OCI-M2 (cell line): ENCODE measurements around the gene CST7.
"Not testable (repeated sequence)": the region's sequence is repeated elsewhere in the genome, so short reads cannot be mapped to it uniquely, and the experiment has no call there.

Experiments used
- DNase-seq: peaks from one replicate; lab custom pipeline; 2025; ENCODE audit not compliant: unreplicated experiment; lab: John Stamatoyannopoulos, UW

The CST7 gene, protein sequence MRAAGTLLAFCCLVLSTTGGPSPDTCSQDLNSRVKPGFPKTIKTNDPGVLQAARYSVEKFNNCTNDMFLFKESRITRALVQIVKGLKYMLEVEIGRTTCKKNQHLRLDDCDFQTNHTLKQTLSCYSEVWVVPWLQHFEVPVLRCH

GRCh38 chr20:24948939-24949679 is at the start of gene CST7:
CST7 (plus strand) TSS chr20:24949269; CDS start chr20:24949506, 237 bp downstream.
- DNase-seq: no peak

DNA sequence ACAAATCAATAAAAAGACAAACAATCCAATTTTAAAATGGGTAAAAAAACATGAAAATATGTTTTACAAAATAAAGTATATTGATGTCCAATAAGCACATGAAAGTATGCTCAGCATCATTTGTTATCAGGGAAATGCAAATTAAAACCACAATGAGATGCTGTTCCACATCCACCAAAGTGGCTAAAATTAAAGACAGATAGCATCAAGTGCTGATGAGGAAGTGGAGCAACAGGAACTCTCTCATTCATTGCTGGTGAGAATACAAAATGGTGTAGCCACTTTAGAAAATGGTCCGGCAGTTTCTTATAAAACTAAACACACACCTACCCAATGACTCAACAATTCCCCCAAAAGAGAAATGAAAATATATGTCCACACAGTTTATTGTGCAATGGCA is 42.3 kb upstream of the CST7 start:
- DNase-seq: no peak

DNA sequence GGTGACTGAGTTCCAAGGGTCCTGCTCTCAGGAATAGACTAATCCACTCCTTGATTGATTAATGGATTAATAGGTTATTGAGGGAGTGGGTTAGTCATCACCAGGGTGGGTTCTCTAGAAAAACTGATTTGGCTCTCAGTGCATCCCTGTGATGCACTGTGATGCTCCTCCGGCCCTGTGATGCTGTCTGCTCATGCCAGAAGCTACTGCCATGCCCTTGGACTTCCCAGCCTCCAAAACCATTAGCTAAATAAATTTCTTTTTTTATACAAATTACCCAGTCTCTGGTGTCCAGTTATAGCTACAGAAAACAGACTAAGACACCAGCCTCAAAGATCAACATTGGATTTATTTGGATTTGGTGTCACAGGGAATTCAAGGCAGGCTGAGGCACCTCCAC is 40.4 kb upstream of the CST7 start:
- no peak for DNase-seq

DNA sequence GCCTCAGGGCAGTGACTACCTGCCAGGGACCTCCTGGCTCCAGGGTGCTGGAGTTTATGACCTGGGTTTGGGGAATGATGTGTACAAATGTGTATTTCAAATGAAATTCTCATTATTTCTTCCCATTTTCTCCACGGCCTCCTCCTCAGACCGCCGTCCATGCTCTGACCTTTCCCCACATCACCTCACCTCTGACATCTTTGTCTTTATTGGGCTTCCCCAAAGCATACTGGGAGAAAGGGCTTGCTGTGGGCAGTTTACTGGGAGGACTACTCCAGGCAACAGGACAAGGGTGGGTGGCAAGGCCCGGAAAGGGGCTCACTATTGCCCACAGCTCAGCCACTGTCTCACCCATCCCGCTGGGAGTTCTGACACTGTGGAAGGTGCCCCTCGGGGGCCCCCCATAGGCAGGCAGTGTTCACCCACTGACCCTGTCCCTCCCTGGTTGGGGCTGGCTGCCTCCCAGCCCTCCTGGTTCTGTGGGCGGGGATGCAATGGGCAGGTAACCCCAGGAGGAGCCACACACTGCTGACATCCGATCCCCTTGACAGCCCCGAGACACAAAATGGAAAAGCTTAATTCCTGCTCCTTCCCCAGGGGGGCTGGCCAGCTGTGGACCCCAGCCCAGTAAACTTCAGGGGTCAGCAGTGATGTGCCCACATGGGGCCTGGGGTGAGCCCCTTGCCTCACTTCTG is 39.8 kb upstream of the CST7 start:
- DNase-seq: no peak

- no peak for DNase-seq
Observed at GRCh38 chr20:24909861-24910260, 39.2 kb upstream of the CST7 start.

GRCh38 chr20:24910461-24910860 is 38.6 kb upstream of the CST7 start:
- no peak for DNase-seq

- no peak for DNase-seq
Observed at GRCh38 chr20:24911461-24911860, 37.6 kb upstream of the CST7 start.

- no peak for DNase-seq
Observed at GRCh38 chr20:24912397-24913075, 36.5 kb upstream of the CST7 start.

DNA sequence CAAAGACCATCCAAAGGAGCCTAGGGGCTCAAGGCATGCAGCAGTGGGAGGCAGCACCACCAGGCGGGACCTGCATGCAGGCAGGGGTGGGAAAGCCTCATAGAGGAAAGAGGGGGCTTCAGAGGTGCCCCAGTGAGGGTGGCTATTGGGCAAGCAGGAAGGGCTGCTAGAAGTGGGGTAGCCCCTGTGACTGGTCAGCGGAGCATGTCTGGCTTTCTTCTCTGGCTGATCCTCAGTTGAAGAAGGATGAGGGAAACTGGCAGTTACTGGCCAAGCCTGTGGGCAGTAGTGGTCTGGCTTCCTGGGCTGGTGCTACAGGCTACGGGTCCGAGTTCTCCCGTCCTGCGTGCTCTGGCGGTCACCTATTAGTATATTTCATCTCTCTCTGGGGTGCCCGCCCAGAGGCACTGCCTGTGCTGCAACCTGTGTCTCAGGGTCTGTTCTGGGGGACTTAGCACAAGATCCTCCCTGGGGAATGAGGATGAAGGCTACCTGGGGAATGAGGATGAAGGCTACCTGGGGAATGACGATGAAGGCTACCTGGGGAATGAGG is 35.9 kb upstream of the CST7 start:
- DNase-seq: no peak

- DNase-seq: no peak
Observed at GRCh38 chr20:24914388-24915241, 34.5 kb upstream of the CST7 start.

DNA sequence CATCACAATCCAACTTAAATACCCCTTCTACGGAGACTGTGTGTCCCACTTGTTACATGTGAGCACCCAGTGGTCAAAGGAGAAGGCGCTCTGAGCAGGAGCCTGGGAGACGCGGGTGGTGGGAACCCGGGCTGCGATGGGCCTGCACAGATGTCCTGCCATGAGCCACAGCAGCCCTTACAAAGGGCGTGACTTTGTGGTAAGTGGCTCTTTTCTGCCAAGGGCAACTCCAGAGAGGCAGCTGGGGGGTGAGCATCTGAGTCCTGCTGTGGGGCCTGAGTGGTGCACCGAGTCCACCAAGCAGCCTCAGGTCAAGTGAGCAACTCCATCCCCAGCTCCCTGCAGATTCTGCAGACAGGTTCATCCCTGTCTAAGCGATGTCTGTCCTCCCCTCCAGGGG is 33.6 kb upstream of the CST7 start:
- DNase-seq: no peak

- DNase-seq: no peak
Observed at GRCh38 chr20:24915892-24916291, 33.2 kb upstream of the CST7 start.

DNA sequence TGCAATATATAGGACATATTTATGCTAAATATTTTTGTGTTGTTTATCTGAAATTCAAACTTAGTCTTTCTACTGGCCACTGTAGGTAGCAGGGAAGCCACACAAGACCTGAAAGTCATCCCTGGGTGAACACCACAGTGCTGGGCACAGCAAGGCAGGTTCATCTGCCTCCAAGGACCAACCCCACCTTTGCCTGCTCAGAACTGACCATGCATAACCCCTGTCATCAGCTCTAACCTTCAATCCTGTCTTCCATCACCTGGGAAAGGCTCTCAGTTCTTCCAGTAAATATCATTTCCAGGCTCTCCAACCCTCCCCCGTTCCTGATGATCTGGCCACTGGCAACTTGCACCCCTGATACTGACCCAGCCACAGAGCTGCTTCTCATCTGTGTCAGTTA is 32.7 kb upstream of the CST7 start:
- no peak for DNase-seq

DNA sequence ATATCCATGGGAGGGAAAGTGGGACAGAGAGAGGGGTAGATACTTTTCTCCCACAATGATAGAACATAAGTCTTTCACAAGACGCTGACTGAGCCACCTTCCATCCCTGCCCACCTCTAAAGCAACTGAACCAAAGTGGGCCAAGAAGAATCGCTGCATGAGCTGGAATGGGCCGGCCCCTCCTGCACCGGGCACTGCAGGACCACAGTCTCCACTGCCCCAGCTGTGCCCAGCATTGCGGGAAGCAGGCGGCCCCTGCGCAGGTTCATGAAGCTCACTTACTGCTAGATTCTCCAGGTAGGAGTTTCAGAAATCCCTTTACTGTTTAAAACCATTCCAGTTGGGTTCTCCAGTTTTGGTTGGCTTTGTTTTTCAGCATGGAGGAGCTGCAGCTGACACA is 32.0 kb upstream of the CST7 start:
- no peak for DNase-seq

DNA sequence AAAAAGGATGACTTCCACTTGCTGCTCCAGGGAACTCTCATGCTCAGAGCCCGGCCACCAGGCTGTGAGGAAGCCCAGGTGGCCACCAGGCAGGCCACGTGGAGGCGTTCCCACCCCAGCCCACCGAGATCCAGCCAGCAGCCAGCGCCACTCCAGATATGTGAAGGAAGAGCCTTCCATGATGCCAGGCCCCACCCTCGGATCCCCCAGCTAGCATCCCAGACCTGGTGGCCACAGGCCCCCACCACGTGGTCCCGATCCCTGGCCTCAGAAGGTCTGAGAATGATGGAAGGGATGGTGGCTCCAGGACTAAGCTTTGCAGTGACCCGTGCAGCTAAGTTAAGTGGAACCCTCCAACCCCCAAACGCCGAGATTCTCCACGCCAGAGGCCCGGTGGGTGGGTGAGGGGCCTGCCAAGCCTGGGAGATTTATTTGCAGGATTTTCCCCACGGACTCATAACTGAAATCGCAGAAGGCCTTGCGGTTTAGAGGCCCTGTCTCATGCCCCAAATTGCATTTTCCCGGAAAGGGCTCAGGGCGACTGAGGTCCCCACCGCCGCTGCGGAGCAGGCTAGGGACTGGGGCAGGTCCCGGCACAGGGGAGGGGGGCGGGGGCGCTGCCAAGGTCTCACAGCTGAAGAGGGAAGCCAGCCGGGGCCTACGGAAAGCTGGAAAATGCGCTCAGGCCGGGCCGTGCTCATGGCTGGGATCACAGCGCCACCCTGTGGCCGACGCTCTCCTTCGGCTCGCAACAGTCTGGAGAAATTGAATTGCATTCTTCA is 31.1 kb upstream of the CST7 start:
- no peak for DNase-seq

DNA sequence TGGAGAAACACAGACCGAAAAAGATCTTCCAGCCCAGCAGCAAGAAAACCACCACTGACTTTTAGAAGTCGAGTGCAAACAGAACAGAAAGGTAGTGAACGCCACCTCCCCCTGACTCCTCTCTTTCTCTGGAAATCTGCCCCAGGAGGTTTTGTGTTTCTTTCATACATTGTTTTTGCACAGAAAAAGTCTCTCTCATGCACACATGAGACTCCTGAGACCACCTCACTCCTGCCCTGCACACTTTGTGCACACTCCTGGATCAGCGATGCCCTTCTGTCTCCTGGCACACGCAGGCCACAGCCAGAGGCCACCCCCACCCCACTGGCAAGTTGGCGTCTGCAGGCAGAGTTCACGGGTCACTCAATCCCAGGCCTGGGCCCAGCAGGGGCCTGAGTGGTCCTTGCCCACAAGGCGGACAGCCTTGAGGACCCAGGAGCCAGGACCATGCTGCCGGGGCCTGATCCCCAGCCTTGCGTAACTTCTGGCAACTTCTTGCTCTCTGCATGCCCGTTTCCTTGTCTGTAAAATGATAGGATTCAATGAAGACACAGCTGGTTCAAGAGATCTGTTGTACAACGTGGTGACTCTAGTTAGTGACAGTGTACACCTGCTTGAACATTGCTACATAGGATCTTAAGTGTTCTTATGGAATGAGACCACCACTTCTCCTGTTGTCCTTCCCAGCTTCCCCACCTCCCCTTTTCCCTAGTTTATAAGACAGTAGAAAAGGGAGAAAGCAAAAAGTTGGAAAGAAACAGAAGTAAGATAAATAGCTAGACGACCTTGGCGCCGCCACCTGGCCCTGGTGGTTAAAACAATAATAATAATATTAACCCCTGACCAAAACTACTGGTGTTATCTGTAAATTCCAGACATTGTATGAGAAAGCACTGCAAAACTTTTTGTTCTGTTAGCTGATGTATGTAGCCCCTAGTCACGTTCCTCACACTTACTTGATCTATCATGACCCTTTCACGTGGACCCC is 30.2 kb upstream of the CST7 start:
- DNase-seq: no peak

- not testable (repeated sequence) for DNase-seq
Observed at GRCh38 chr20:24919665-24920064, 29.4 kb upstream of the CST7 start.

- DNase-seq: not testable (repeated sequence)
Observed at GRCh38 chr20:24920706-24921105, 28.4 kb upstream of the CST7 start.

GRCh38 chr20:24929259-24929658 is 19.8 kb upstream of the CST7 start:
- DNase-seq: not testable (repeated sequence)
